RCC 7860 (cell line): Measurements from ENCODE around the gene PPP1R14B.

Source experiments
- DNase-seq: peaks from one replicate; pipeline ENCODE4 v3.0.0-alpha.2; 2015; ENCODE audit warnings: low spot score
- FAIRE-seq: peaks from 2 replicates; lab custom pipeline; 2012; peaks lifted over from hg19 to GRCh38; lab: Jason Lieb, UNC

The PPP1R14B gene

DNA sequence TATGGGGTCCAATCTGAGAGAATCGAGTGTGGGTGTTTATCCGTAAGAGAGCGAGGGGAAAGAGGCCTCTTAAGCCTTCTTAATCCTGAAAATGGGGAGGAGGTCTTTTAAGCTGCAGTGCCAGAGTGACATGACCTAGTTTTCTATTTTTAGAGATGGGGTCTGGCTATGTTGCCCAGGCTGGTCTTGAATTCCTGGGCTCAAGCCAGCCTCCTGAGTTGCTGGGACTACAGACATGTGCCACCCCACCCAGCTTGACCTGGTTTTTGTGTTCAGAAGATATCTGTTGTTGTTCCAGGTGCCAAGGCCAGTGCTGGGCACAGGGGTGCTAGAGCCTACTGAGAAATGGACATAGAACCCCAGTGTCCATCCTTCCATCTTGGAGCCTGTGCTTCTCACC is 36.3 kb upstream of the PPP1R14B start:
- DNase-seq (no peak), FAIRE-seq (no peak)

DNA sequence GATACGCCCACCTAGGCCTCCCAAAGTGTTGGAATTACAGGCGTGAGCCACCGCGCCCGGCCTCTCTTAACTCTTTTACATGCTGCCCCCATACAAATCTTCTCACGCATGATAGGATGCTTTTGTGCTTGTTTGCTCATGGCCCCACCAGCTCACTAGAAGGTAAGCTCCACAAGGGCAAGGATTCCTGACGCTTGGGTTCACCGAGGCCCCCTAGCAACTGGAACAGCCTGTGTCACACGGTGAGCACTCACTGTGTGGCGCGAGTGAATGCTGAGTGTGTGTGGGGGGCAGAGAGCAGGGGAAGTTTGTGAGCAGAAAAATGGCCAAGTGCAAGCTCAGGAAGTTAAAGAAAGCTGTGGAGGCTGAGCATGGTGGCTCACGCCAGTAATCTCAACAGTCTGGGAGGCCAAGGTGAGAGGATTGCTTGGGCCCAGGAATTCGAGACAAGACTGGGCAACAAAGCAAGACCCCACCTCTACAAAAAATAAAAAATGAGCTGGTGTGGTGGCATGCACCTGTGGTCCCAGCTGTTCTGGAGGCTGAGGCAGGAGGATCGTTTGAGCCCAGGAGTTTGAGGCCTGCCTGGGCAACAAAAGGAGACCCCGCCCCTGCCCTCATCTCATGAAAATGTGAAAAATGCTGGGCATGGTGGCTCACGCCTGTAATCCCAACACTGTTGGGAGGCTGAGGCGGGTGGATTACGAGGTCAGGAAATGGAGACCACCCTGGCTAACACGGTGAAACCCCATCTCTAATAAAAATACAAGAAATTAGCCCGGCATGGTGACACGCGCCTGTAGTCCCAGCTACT is 35.4 kb upstream of the PPP1R14B start:
- DNase-seq (no peak), FAIRE-seq (no peak)

DNA sequence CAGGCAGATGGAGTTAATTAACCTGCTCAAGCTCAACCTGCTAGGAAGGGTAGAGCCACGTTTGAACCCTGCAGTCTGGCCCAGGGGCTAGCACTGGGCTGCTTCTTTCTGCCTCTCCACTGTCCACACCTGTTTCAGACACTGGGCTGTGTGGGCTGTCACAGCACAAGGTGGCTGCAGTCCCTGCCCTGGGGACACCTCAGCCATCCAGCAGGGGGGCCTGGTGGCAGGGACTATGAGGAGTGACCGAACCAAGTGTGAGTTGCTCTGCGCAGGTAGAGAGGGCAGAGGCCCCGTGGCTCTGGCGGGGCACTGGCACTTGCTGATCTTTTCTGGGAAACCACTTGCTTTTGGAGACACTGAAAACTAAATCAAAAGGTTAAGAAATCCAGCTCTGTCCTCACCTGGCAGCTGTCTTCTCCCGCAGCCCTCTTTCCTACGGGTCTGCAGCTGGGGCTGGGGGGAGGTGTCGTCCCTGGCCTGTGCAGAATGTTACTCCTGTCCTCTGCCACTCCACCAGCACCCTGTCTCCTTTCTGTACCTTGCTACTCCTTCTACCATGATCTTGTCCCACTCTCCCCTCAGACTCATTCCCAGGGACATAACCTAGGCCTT is 31.9 kb upstream of the PPP1R14B start:
- DNase-seq = no peak
- no peak for FAIRE-seq

GRCh38 chr11:64276653-64277431 is 30.1 kb upstream of the PPP1R14B start:
- DNase-seq (no peak), FAIRE-seq (no peak)

DNA sequence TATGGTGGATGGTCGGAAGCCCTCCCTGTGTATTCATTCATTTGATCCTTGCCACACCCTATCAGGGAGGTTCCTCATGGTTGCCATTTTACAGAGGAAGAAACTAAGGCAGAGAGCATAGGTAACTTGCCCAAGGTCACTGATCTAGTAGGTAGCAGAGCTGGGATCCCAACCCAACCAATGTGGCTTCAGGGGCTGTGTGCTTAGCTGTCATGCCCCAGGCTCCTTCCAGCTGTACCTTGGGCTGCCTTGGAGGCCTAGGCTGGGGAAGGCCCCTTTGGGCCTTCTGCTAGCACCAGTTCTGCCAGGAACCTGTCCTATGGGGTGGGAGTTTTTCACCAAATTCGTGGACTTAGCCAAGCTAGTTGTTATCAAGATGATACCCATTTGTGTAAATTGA is 29.1 kb upstream of the PPP1R14B start:
- DNase-seq (no peak), FAIRE-seq (no peak)

DNA sequence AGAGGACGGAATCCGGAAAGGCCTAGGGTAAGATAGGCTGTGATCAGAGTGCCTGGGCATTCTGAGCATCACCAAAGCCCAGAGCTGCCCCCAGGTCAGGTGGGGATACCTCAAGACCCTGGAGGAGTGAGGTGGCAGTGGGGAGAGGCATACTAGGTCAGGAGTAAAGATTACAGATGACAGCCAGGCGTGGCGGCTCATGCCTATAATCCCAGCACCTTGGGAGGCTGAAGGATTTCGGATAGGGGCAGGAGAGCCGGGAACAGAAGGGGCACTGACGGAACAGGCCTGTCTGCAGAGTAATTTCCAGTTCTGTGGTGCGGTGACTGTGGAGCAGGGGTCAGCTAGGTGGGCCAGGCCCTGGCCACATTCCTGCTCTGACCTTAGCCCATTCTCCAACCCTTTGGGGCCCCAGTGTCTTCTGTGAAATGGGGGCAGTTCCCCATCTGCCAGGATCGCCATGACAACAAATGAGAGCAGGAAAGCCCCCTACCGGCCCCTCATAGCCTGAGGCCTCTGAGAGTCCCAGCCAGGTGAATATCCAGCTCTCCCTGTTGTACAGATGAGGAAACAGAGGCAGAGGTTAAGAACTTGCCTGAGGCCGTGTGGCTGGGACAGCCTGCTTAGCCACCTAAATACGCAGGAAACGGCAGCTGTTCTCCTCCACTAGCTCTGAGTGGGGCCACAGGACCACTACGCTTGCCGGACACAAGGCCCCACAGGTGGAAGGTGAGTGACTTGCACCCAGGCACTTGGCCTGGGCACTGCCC is 28.5 kb upstream of the PPP1R14B start:
- DNase-seq (no peak), FAIRE-seq (no peak)

DNA sequence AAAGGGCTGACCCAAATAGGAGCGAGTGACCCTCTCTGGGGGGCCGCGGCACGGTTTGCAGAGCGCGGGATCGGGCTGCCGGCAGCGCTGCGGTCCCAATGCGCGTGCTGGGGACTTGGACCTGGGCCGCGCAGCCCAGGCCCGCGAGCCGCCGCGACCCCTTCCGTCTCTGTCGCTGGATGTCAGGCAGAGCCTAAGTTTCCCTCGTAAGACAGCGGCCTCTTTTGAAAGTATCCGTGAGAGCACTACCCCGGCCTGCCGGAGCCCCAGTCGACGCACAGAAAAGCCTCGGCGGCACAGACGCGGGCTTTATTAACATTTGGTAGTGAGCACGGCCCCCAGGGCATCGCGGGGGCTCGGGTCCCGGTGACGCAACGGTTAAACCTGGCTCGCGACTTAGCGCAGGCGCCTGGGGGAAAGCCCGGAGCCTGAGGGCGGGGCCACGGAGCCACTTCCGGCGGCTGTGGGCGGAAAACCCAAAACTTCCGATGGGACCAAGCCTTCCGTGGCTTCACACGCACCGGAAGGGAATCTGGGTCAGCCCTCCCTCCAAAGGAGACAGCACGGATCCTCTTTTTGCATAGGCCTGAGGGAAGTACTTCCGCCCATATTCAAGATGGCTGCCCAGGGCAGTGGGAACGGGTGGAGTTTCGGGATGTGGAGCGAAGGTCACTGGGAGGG is 22.9 kb upstream of the PPP1R14B start:
- peak; percentile 77 for FAIRE-seq

GRCh38 chr11:64268893-64269539 is 22.3 kb upstream of the PPP1R14B start:
- FAIRE-seq = no peak

More for the DNA sequence above, 22.9 kb upstream of the PPP1R14B start:
- DNase-seq = peak; percentile 98

DNA sequence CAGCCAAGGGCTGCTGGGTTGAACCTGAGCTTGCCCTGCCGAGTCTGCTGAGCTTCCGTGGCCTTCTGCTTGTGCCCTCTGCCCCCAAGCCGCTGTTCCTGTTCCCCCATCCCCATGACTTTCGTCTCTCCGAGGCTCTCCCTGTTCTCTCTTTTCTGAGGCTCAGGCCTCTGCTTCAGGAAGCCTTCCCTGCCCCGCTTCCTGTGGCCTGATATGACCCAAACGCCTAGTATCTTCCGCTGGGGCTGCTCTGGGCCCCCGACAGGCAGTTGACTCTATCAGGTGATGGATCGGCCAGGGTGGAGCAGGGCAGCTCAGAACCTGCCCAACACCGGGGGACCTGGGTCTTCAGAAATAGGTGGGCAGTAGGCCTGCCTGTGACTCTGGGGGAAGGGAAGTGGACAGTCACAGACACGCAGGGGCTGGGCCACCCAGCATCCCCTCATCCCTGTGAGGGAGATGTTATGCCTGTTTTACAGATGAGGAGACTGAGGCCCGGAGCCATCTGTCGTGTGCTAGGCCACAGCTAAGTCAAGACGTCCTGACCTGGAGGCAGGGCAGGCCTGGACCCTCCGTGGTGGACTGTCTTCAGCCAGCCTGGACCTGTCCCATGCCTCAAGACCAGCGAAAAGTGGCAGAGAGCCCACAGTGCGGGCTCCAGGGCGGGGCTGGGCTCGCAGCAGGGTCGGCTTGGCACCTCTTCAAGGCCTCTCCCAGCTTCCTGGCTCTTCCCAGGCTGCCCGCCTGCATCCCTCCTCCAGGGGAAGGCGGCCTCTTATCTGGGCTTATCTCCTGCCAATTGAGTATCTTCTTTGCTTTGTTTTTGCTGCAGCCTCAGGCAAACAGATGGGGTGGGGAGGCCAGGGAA is 21.5 kb upstream of the PPP1R14B start:
- FAIRE-seq (no peak), DNase-seq (no peak)

More at GRCh38 chr11:64268893-64269539, 22.3 kb upstream of the PPP1R14B start:
- DNase-seq = peak; percentile 56

- DNase-seq = no peak
- no peak for FAIRE-seq
These were observed 20.6 kb upstream of the PPP1R14B start for GRCh38 chr11:64267207-64267945.

GRCh38 chr11:64266339-64266738 is 19.6 kb upstream of the PPP1R14B start:
- FAIRE-seq (no peak), DNase-seq (no peak)

- FAIRE-seq (no peak), DNase-seq (no peak)
These were observed 18.7 kb upstream of the PPP1R14B start for GRCh38 chr11:64265176-64266160.

DNA sequence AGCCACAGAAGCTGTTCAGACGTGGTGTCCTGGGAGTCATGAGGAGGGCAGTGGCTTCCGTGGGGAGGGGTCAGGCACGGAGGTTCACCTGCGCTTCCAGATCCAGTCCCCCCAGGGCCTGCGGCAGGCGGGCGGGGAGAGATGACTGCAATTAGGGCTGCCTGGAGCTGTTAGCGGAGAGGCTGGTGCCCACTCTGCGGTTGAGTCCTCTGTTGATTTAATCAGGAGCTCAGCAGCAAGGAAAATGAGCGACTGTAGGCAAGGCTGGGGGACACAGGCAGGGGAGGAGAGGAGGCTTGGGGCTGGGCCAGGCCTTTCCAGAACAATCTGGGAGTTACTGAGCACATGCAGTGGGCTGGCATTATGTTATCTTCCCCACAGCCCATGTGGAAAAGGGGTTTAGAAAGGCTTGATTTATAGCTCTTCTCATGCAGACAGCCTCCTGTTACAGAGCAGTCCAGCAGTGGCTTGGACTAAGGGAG is 17.7 kb upstream of the PPP1R14B start:
- DNase-seq (no peak), FAIRE-seq (no peak)

- DNase-seq (no peak), FAIRE-seq (no peak)
These were observed 17.2 kb upstream of the PPP1R14B start for GRCh38 chr11:64263947-64264317.

DNA sequence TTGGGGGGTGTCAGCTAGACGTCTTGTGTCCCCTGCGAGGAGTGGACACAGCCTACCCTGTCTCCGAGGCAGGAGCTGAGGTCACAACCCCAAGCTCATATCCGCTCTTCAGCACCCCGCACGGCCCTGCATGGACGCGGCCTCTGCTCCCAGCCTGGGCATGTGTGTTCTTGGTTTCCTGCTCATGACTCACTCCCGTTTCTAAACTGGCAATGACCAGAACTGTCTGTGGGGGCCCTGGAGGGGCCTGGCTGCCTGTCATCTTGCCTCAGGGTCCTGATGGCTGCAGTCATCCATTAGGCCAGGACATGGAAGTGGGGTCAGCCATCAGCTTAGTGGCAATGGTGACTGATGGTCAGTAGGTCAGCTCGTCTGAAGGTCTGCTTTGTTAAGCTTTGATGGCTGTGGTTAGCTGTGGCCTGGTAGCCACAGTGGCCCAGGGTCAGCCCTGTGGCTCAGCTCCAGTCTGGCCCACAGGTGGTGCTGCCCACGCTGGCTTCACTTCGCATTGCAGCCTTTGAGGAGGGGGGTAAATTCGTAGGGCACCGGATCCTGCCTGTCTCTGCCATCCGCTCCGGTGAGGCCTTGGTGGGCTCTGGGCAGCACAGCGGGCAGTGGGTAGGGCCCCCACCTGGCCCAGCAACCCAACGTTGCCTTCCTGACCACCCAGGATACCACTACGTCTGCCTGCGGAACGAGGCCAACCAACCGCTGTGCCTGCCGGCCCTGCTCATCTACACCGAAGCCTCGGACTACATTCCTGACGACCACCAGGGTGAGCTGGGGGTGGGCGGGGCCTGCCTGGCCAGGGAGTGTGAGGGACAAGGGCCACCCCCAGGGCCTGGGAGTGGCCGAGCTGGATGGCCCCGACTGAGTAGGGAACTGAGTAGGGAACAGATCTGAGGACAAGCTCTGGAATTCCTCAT is 16.5 kb upstream of the PPP1R14B start:
- FAIRE-seq (no peak), DNase-seq (peak; percentile 35)
